Astrocyte of the spinal cord (primary cell): ENCODE measurements around the gene APBB1IP.

Experiments used
- DNase-seq: peaks from one replicate; pipeline ENCODE4 v3.0.0; 2011; ENCODE audit warnings: low read depth, low spot score
- H3K4me3 ChIP-seq: 2 replicates; pipeline ENCODE4 v1.5.1; 2011; ENCODE audit warnings: low read depth, mild to moderate bottlenecking, low read length, moderate library complexity
- CTCF ChIP-seq: IDR thresholded peaks from 2 replicates; pipeline ENCODE4 v1.5.1; 2012; ENCODE audit warnings: low read depth, mild to moderate bottlenecking, low read length, inconsistent platforms
- in situ Hi-C: cut with HindIII; loops from 2 replicates; pipeline ENCODE4 v1.10.0; 2017; ENCODE audit warnings: low sequenced_read_pairs

APBB1IP gene

DNA sequence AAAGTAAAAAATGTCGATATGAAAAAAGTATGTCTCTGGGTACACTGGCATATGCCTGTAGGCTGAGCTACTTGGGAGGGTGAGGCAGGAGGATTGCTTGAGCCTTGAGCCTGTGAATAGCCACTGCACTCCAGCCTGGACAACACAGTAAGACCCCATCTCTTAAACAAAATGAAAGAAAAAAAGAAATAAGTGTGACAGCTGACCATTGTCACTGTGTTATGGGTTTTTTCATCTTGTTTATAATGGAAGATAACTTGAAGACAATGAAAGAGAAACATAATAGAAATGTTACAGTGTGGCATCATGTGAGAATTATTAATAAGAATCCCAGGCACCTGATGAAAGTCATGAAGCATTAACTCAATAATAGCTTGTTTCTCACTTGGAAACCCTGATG, 75.0 kb downstream of the APBB1IP start:
- TF ChIP-seq CTCF, result no peak
- no peak overlapping the region for H3K4me3 ChIP-seq
- in situ Hi-C loops, result no loop called here
- no peak for DNase-seq

DNA sequence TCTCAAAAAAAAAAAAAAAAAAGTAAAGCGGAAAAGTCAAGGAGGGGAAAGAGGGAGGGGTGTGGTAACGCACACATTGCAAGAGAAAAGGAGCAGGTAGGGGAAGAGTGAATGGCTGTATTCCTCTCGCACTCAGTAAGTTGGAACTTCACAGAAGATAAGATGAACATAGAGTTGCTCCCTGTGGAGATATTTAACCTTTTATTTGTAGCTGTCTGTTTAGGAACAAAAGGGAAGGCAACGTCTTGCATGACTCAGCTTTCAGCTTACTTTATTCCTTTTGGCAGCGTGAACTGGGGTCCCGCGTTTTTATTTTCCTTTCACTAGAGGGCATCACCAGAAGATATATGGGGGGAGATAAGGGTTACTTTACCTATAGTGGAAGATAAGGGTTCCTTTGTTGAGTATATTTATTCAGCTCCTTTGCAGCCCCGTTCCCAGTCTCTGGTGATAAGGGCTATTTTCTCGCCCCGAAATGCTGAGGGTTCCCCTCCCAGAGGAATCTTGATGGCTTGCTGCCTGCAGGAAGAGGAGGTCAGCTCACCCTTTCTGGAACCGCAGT, 78.5 kb downstream of the APBB1IP start:
- no peak for TF ChIP-seq CTCF
- in situ Hi-C loops, result no loop called here
- H3K4me3 ChIP-seq, result no peak overlapping the region
- DNase-seq, result peak; percentile 5

GRCh38 chr10:26517141-26517867, 79.2 kb downstream of the APBB1IP start:
- no peak for TF ChIP-seq CTCF
- in situ Hi-C loops, result no loop called here
- no peak overlapping the region for H3K4me3 ChIP-seq
- DNase-seq, result no peak

DNA sequence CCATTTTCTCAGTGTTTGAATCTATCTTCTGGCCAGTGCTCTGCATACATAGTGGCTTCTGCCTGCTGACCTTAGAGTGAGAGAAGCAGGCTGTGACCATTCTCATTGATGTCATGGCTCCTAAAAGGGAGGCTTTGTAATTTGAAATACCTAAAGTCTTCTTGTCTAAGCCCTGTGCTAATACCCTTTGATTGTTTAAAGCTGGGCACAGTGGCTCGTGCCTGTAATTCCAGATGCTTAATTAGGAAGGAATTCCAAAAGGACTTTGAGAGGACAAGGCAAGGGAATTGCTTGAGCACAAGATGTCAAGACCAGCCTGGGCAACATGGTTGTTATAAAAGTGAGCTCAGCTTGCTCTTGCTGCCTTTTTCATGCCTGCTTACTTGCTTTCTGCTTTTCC, 81.7 kb downstream of the APBB1IP start:
- TF ChIP-seq CTCF, result no peak
- H3K4me3 ChIP-seq, result no peak overlapping the region
- in situ Hi-C loops, result no loop called here
- no peak for DNase-seq

DNA sequence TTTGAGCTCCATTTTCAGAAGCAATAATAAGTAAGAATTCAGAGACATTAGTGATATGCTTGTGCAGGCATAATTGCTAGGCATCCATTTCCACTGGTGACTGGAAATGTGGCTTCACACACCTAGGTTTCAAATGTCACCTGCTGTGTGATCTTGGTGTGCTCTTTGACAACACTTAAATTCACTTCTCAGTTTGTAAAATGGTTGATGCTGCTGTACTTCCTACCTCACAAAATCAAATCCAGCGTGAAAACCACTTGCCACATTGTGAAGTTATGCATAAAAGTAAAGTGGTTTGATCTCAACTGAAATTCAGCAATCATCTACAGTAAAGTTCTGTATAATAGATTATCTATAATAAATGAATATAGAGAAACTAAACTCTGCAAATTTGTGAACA, 82.4 kb downstream of the APBB1IP start:
- DNase-seq, result no peak
- in situ Hi-C loops, result no loop called here
- no peak for TF ChIP-seq CTCF
- no peak overlapping the region for H3K4me3 ChIP-seq

DNA sequence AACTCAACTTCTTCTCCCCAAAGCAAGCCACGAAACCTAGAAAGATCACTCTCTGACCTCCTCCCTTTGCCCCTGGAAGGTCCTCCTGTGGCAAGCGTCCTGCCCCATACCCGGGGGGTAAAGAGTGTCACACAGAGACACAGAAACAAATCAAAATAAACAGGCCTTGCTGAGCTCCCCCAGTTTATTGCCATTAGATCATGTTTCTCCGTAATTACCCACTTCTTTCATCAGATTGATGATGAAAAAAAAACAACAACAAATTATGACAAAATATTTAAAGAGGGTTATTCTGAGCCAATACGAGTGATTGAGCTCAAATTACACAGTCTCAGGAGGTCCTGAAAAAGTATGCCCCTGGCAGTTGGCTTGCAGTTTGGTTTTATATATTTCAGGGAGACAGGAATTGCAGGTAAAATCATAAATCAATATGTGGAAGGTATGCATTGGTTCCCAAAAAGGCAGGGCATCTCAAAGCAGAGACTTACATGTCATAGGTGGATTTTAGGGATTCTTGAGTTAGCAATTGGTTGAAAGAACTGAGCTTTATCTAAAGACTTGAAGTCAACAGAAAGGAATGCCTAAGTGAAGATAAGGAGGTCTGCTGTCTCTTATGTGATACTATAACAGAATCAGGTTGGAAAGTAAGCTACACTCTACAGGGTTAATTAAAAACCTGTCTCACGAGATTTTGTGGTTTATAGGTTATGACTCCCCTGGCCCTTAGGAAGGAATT, 86.2 kb downstream of the APBB1IP start:
- no peak for TF ChIP-seq CTCF
- H3K4me3 ChIP-seq, result no peak overlapping the region
- in situ Hi-C loops, result no loop called here
- no peak for DNase-seq
